Naive B cell (primary cell): ENCODE data around the gene SYTL3. TPM values are rescaled to one million over a fixed set of nuclear protein-coding genes. Genes with fewer than 3 reads are reported as not detected.
"Not testable (repeated sequence)": the region's sequence is repeated elsewhere in the genome, so short reads cannot be mapped to it uniquely, and the experiment has no call there.

Experiments
- ATAC-seq, 2 donors: fragments of 150-1000 bp; cut with Tn5 transposase; 2 replicates each; pipeline ENCODE4 v1.10.0; 2021; ENCODE audit warnings: low read depth in 2 of 2, mild to moderate bottlenecking in 2 of 2, moderate library complexity in 2 of 2
- DNase-seq: peaks from one replicate; pipeline ENCODE4 v3.0.0; 2022
- H3K27ac Mint-ChIP-seq, 6 donors: one replicate each; pipeline ENCODE4 v1.8.0; 2020 to 2022; ENCODE audit warnings: mild to moderate bottlenecking in 6 of 6, mixed read lengths in 6 of 6, moderate library complexity in 5 of 6, inconsistent platforms in 2 of 6
- H3K27me3 Mint-ChIP-seq, 3 donors: one replicate each; pipeline ENCODE4 v1.8.0; 2021 to 2022; ENCODE audit warnings: mixed read lengths in 3 of 3, mild to moderate bottlenecking in 1 of 3
- H3K36me3 Mint-ChIP-seq, 2 donors: one replicate each; pipeline ENCODE4 v1.8.0; 2020 to 2022; ENCODE audit warnings: mixed read lengths in 2 of 2, inconsistent platforms in 1 of 2, mild to moderate bottlenecking in 1 of 2
- H3K4me1 Mint-ChIP-seq, 3 donors: one replicate each; pipeline ENCODE4 v1.8.0; 2020 to 2022; ENCODE audit warnings: mixed read lengths in 3 of 3, inconsistent platforms in 1 of 3, mild to moderate bottlenecking in 1 of 3, moderate library complexity in 1 of 3
- H3K4me3 Mint-ChIP-seq, 8 donors: one replicate each; pipeline ENCODE4 v1.8.0; 2020 to 2022; ENCODE audit warnings: mild to moderate bottlenecking in 8 of 8, mixed read lengths in 8 of 8, moderate library complexity in 8 of 8, inconsistent platforms in 2 of 8
- H3K9me3 Mint-ChIP-seq, 7 donors: one replicate each; pipeline ENCODE4 v1.8.0; 2020 to 2022; ENCODE audit warnings: mixed read lengths in 7 of 7, mild to moderate bottlenecking in 5 of 7, inconsistent platforms in 2 of 7, moderate library complexity in 1 of 7
- polyA plus RNA-seq, 6 donors: library from polyadenylated mRNA; unstranded; fragments of 300-500 nt; fragmentation: Illumina TruSeq; gene quantifications; one replicate each; pipeline ENCODE4 v1.2.3, GENCODE V29; 2021; ENCODE audit warnings: low read depth in 6 of 6

The SYTL3 gene
- polyA plus RNA-seq, 6 donors from 2014 or later: 0.12 to 0.71 (median 0.31) TPM; not detected in 2

- peaks cover 16 to 18% (median 17%) of the 10 kb centered on the region in 3 donors for H3K4me1 Mint-ChIP-seq
- no peak for DNase-seq
- no peak overlapping the region for H3K4me3 Mint-ChIP-seq
- peak overlapping the region in 3 of 6 donors; percentile 12 to 89 (median 70) for H3K27ac Mint-ChIP-seq
- no peaks in the 10 kb centered on the region for H3K36me3 Mint-ChIP-seq
- ATAC-seq: no peak
- H3K27me3 Mint-ChIP-seq: peaks cover 4 to 9% (median 7%) of the 10 kb centered on the region in 3 donors
- H3K9me3 Mint-ChIP-seq: peaks cover 0 to 3% (median 0%) of the 10 kb centered on the region in 7 donors
These were observed 35.0 kb downstream of the SYTL3 start for GRCh38 chr6:158684745-158685324.

GRCh38 chr6:158686311-158686710 is 36.5 kb downstream of the SYTL3 start:
- peaks cover 0 to 3% (median 0%) of the 10 kb centered on the region in 7 donors for H3K9me3 Mint-ChIP-seq
- H3K4me1 Mint-ChIP-seq: peaks cover 16 to 20% (median 17%) of the 10 kb centered on the region in 3 donors
- no peak for ATAC-seq

GRCh38 chr6:158686791-158687381 is 37.0 kb downstream of the SYTL3 start:
- H3K9me3 Mint-ChIP-seq: peaks cover 0 to 3% (median 0%) of the 10 kb centered on the region in 7 donors
- peaks cover 7 to 9% (median 9%) of the 10 kb centered on the region in 3 donors for H3K27me3 Mint-ChIP-seq
- peaks cover 16 to 22% (median 17%) of the 10 kb centered on the region in 3 donors for H3K4me1 Mint-ChIP-seq
- DNase-seq: peak; percentile 55
- peak overlapping the region; percentile 70 to 94 (median 90) for H3K27ac Mint-ChIP-seq
- peak; percentile 92 to 95 for ATAC-seq
- no peaks in the 10 kb centered on the region for H3K36me3 Mint-ChIP-seq
- H3K4me3 Mint-ChIP-seq: peak overlapping the region in 3 of 8 donors; percentile 1 to 35 (median 13)

More at GRCh38 chr6:158686311-158686710, 36.5 kb downstream of the SYTL3 start:
- no peak for DNase-seq
- peak overlapping the region in 5 of 6 donors; percentile 6 to 94 (median 79) for H3K27ac Mint-ChIP-seq
- peaks cover 6 to 9% (median 7%) of the 10 kb centered on the region in 3 donors for H3K27me3 Mint-ChIP-seq
- peak overlapping the region in 2 of 8 donors; percentile 0 to 13 for H3K4me3 Mint-ChIP-seq
- H3K36me3 Mint-ChIP-seq: no peaks in the 10 kb centered on the region

- Mint-ChIP-seq H3K4me1 (peaks cover 16 to 22% (median 17%) of the 10 kb centered on the region in 3 donors), H3K27me3 (peaks cover 7 to 9% (median 9%) of the 10 kb centered on the region in 3 donors), H3K4me3 (peak overlapping the region in 2 of 8 donors; percentile 2 to 13), H3K9me3 (peaks cover 0 to 3% (median 0%) of the 10 kb centered on the region in 7 donors), H3K27ac (peak overlapping the region in 4 of 6 donors; percentile 86 to 93 (median 90)), H3K36me3 (no peaks in the 10 kb centered on the region)
- DNase-seq (no peak), ATAC-seq (no peak)
These were observed 37.7 kb downstream of the SYTL3 start for GRCh38 chr6:158687506-158687905.

GRCh38 chr6:158688860-158689259 is 39.0 kb downstream of the SYTL3 start:
- DNase-seq (no peak), ATAC-seq (no peak)
- Mint-ChIP-seq H3K4me3 (no peak overlapping the region), H3K27ac (no peak overlapping the region), H3K4me1 (peaks cover 16 to 22% (median 17%) of the 10 kb centered on the region in 3 donors), H3K27me3 (peaks cover 3 to 7% (median 4%) of the 10 kb centered on the region in 3 donors), H3K9me3 (peaks cover 0 to 3% (median 0%) of the 10 kb centered on the region in 7 donors), H3K36me3 (no peaks in the 10 kb centered on the region)

GRCh38 chr6:158694913-158695312 is 45.1 kb downstream of the SYTL3 start:
- no peaks in the 10 kb centered on the region for H3K36me3 Mint-ChIP-seq
- no peak overlapping the region for H3K27ac Mint-ChIP-seq

GRCh38 chr6:158697811-158698210 is 48.0 kb downstream of the SYTL3 start:
- ATAC-seq (no peak), DNase-seq (no peak)
- Mint-ChIP-seq H3K9me3 (peaks cover 0 to 2% (median 0%) of the 10 kb centered on the region in 7 donors), H3K4me3 (no peak overlapping the region), H3K4me1 (peaks cover 0 to 2% (median 0%) of the 10 kb centered on the region in 3 donors), H3K27ac (peak overlapping the region in 1 of 6 donors; percentile 27), H3K27me3 (no peaks in the 10 kb centered on the region), H3K36me3 (no peaks in the 10 kb centered on the region)

More at GRCh38 chr6:158694913-158695312, 45.1 kb downstream of the SYTL3 start:
- Mint-ChIP-seq H3K27me3 (peaks cover 0 to 4% (median 0%) of the 10 kb centered on the region in 3 donors), H3K9me3 (no peaks in the 10 kb centered on the region), H3K4me3 (no peak overlapping the region), H3K4me1 (peaks cover 0 to 4% (median 2%) of the 10 kb centered on the region in 3 donors)
- DNase-seq: no peak
- ATAC-seq: no peak

GRCh38 chr6:158698931-158699330 is 49.1 kb downstream of the SYTL3 start:
- no peak for ATAC-seq
- H3K27me3 Mint-ChIP-seq: no peaks in the 10 kb centered on the region
- H3K27ac Mint-ChIP-seq: peak overlapping the region in 1 of 6 donors; percentile 24
- DNase-seq: no peak
- H3K4me3 Mint-ChIP-seq: no peak overlapping the region
- H3K36me3 Mint-ChIP-seq: no peaks in the 10 kb centered on the region
- H3K4me1 Mint-ChIP-seq: peaks cover 0 to 3% (median 0%) of the 10 kb centered on the region in 3 donors
- peaks cover 0 to 2% (median 0%) of the 10 kb centered on the region in 7 donors for H3K9me3 Mint-ChIP-seq

- H3K27me3 Mint-ChIP-seq, H3K4me3 Mint-ChIP-seq, DNase-seq, ATAC-seq, H3K36me3 Mint-ChIP-seq, H3K9me3 Mint-ChIP-seq: not testable (repeated sequence)
- Mint-ChIP-seq H3K27ac (peak overlapping the region in 1 of 6 donors; percentile 41), H3K4me1 (peaks cover 6 to 18% (median 12%) of the 10 kb centered on the region in 3 donors)
These were observed 51.4 kb downstream of the SYTL3 start for GRCh38 chr6:158701268-158701667.

GRCh38 chr6:158703111-158703836 is 53.4 kb downstream of the SYTL3 start:
- no peaks in the 10 kb centered on the region for H3K36me3 Mint-ChIP-seq
- DNase-seq (no peak), ATAC-seq (no peak)
- H3K27ac Mint-ChIP-seq: peak overlapping the region in 3 of 6 donors; percentile 77 to 92 (median 90)
- peaks cover 11 to 28% (median 19%) of the 10 kb centered on the region in 3 donors for H3K4me1 Mint-ChIP-seq
- H3K9me3 Mint-ChIP-seq: peaks cover 0 to 2% (median 0%) of the 10 kb centered on the region in 7 donors
- H3K27me3 Mint-ChIP-seq: no peaks in the 10 kb centered on the region
- peak overlapping the region in 3 of 8 donors; percentile 33 to 43 (median 42) for H3K4me3 Mint-ChIP-seq

GRCh38 chr6:158703837-158704822 is 54.3 kb downstream of the SYTL3 start:
- H3K36me3 Mint-ChIP-seq: no peaks in the 10 kb centered on the region
- H3K4me1 Mint-ChIP-seq: peaks cover 11 to 34% (median 21%) of the 10 kb centered on the region in 3 donors
- peak overlapping the region; percentile 42 to 94 (median 86) for H3K27ac Mint-ChIP-seq
- peaks cover 0 to 2% (median 0%) of the 10 kb centered on the region in 7 donors for H3K9me3 Mint-ChIP-seq
- H3K4me3 Mint-ChIP-seq: peak overlapping the region; percentile 11 to 91 (median 88)
- ATAC-seq (peak; percentile 94 to 96), DNase-seq (peak; percentile 83)
- H3K27me3 Mint-ChIP-seq: no peaks in the 10 kb centered on the region
